ENCODE results near the gene NAMPT. TPM values are rescaled to one million over a fixed set of nuclear protein-coding genes. Genes with fewer than 3 reads are reported as not detected.

NAMPT gene
- total RNA-seq, 1 donor from 2014 or later = 130 TPM

DNA sequence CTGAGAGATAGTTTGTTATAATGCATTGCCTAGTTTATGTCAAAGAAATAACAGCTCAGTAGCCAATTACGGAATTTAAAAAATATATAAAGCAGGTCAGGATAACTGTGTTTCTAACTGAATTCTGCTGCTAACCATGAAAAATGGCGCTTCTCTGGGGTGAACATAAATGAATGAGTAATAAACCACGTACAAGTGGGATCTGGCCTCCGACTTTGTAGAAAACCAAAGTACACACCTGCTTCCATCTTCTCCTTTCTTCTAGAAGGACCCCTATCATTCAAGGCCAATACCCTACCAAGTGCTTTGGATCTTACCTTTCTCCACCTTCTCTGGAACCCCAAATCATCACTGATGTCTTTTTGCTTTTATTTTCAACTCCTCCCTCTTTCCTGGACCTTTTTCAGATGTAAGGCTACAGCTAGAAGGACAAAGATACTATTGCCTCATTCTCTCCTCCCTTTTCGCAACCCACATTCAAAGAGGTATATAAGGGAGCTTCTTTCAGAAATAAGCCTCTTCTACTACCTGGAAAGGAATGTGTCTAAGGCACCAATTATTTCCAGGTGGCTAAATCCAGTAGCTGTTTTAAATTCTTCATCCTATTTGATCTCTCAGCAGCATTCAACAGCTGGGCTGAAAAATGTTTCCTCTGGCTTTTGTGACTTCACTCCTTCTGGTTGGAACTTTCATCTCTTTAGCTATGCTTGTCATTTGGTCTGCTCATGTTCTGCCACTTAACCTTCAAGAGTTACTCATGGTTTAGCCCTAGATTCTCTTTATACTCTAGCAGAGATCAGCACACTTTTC is 37.7 kb downstream of the NAMPT start:
- Histone ChIP-seq H3K36me3 (ENCODE audit: control insufficient read depth, insufficient read depth, low read length) (no peaks in the 10 kb centered on the region), H3K27me3 (ENCODE audit: control insufficient read depth, insufficient read depth, low read length) (no peaks in the 10 kb centered on the region), H3K4me3 (ENCODE audit: low read depth, low read length) (no peak overlapping the region)
- no peak for DNase-seq (ENCODE audit: low read depth)
- no peak for TF ChIP-seq CTCF (IDR thresholded peaks at IDR 0.05; ENCODE audit: insufficient read depth, low read length, poor library complexity, severe bottlenecking)

DNA sequence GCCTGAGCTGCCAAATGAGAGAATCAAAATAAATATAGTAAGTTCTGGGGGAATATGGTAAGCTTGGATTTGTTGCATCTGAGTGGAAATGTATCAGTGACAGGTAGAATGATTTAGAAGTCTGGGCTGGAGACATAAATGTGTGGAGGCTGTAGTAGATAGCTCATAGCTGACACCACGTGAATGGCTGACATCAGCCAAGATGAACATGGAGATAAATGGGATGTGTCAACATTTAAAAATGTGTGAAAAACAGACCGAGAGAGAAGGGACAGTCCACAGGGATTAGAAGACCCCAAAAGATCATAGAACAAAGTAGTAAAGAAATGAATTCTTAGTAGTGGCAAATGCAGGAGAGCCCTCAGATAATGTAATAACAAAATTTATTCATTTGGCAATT is 40.9 kb downstream of the NAMPT start:
- no peak for TF ChIP-seq CTCF (IDR thresholded peaks at IDR 0.05; ENCODE audit: insufficient read depth, low read length, poor library complexity, severe bottlenecking)
- Histone ChIP-seq H3K36me3 (ENCODE audit: control insufficient read depth, insufficient read depth, low read length) (no peaks in the 10 kb centered on the region), H3K27me3 (ENCODE audit: control insufficient read depth, insufficient read depth, low read length) (no peaks in the 10 kb centered on the region), H3K4me3 (ENCODE audit: low read depth, low read length) (no peak overlapping the region)
- no peak for DNase-seq (ENCODE audit: low read depth)

DNA sequence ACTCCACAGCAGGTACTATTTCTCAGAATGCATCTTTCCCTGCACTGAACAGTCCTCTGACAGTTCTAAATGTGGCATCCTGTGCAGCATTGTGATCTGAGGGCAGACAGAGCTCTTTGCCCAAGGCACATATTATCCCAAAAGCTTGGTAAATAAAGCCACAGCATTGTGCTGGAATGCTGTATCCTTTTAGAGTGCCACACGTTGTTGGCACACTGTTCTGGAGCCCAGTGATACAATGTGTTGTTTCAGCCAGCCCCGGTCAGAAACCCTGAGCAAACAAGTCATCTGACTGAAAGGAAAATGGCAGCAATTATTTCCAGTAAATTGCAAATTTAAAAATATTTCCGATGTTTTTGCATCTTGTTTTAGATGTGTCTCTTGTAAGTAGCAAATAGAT is 45.4 kb downstream of the NAMPT start:
- DNase-seq (ENCODE audit: low read depth) = no peak
- H3K36me3 ChIP-seq (ENCODE audit: control insufficient read depth, insufficient read depth, low read length) = no peaks in the 10 kb centered on the region

GRCh38 chr7:106238830-106239229 is 46.0 kb downstream of the NAMPT start:
- Histone ChIP-seq H3K4me3 (ENCODE audit: low read depth, low read length) (no peak overlapping the region), H3K36me3 (ENCODE audit: control insufficient read depth, insufficient read depth, low read length) (no peaks in the 10 kb centered on the region), H3K27me3 (ENCODE audit: control insufficient read depth, insufficient read depth, low read length) (no peaks in the 10 kb centered on the region)
- DNase-seq (ENCODE audit: low read depth) = no peak
- no peak for TF ChIP-seq CTCF (IDR thresholded peaks at IDR 0.05; ENCODE audit: insufficient read depth, low read length, poor library complexity, severe bottlenecking)

More for the DNA sequence above, 45.4 kb downstream of the NAMPT start:
- TF ChIP-seq CTCF (IDR thresholded peaks at IDR 0.05; ENCODE audit: insufficient read depth, low read length, poor library complexity, severe bottlenecking) = no peak
- Histone ChIP-seq H3K27me3 (ENCODE audit: control insufficient read depth, insufficient read depth, low read length) (no peaks in the 10 kb centered on the region), H3K4me3 (ENCODE audit: low read depth, low read length) (no peak overlapping the region)

DNA sequence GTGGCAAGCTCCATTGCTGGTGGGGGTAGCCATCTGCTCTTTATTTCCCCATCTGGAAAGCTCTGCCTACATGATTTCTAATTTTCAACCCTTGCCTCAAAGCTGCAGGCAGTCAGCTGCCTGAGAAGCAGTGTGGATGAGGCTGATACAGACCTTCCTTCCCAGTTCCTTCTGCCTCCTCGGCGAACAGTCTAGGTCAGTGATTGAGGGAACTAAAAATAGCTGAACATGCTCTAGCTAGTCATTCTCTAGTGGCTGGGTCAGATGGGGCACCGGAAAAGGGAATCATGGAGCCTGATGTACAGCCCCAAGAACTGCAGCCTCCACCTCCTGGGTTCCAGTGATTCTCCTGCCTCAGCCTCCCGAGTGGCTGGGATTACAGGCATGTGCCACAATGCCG is 48.7 kb downstream of the NAMPT start:
- no peak for TF ChIP-seq CTCF (IDR thresholded peaks at IDR 0.05; ENCODE audit: insufficient read depth, low read length, poor library complexity, severe bottlenecking)
- DNase-seq (ENCODE audit: low read depth) = no peak
- Histone ChIP-seq H3K27me3 (ENCODE audit: control insufficient read depth, insufficient read depth, low read length) (no peaks in the 10 kb centered on the region), H3K36me3 (ENCODE audit: control insufficient read depth, insufficient read depth, low read length) (no peaks in the 10 kb centered on the region), H3K4me3 (ENCODE audit: low read depth, low read length) (no peak overlapping the region)

GRCh38 chr7:106234425-106234824 is 50.4 kb downstream of the NAMPT start:
- DNase-seq (ENCODE audit: low read depth) = no peak
- no peak for TF ChIP-seq CTCF (IDR thresholded peaks at IDR 0.05; ENCODE audit: insufficient read depth, low read length, poor library complexity, severe bottlenecking)
- no peaks in the 10 kb centered on the region for H3K27me3 ChIP-seq (ENCODE audit: control insufficient read depth, insufficient read depth, low read length)
- no peak overlapping the region for H3K4me3 ChIP-seq (ENCODE audit: low read depth, low read length)
- H3K36me3 ChIP-seq (ENCODE audit: control insufficient read depth, insufficient read depth, low read length) = no peaks in the 10 kb centered on the region

Data from kidney epithelial cell (primary cell).